ENCODE measurements around the gene MARCO.

The MARCO gene

GRCh38 chr2:118942031-118942430 lies at the start of gene MARCO:
Gene MARCO, plus strand, starts transcription at chr2:118942194. Its CDS starts 107 bp downstream, at chr2:118942301.
- DNase-seq, result no peak

- DNase-seq, result no peak
These were observed 48.9 kb upstream of the MARCO start for GRCh38 chr2:118893100-118893499.

DNA sequence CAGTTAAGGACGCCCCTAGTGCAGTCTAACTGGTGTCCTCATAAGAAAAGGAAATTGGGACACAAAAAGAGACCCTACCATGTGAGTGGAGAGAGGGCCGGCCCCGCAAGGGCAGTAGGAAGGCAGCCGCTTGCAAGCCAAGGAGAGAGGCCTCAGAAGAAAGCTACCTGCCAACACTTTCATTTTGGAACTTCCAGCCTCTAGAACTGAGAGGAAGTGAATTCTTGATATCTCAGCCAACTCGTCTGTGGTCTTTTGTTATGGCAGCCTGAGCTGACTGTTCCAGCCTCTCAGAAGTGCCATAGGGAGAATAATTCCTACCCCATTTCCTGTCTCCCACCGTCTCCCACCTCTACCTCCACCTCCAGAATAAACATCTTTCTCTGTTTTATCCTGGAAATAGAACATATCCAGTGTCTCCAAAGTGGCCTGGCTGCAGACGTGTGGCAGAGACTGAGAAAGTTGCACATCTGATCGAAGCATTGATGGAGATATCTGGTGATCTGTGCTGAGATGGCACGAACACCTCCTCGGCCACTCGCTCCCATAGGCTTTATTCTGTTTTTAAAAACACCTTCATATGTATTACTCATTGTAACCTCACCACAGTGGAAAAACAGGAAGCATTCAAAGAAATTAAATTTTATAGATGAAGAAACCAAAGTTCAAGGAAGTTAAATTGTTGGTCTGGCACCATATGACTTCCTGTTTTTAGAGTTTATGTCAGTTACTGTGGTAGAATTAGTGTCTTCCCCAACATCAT lies 39.5 kb upstream of the MARCO start:
- DNase-seq, result no peak

DNA sequence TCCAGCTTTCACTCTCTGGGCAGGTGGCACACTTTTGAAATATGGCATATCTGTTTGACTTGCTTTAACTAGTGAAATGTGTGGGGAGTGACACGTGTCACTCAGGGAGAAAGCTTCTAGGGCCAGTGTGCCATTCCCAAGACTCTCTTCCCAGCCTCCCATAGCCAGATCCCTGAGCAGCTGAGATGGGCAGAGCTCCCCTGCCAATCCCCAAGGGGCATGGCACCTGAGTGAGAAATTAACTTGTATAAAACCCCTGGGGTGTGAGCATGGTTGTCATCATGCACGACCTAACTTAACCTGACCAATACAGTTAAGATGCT lies 39.0 kb upstream of the MARCO start:
- DNase-seq, result no peak

DNA sequence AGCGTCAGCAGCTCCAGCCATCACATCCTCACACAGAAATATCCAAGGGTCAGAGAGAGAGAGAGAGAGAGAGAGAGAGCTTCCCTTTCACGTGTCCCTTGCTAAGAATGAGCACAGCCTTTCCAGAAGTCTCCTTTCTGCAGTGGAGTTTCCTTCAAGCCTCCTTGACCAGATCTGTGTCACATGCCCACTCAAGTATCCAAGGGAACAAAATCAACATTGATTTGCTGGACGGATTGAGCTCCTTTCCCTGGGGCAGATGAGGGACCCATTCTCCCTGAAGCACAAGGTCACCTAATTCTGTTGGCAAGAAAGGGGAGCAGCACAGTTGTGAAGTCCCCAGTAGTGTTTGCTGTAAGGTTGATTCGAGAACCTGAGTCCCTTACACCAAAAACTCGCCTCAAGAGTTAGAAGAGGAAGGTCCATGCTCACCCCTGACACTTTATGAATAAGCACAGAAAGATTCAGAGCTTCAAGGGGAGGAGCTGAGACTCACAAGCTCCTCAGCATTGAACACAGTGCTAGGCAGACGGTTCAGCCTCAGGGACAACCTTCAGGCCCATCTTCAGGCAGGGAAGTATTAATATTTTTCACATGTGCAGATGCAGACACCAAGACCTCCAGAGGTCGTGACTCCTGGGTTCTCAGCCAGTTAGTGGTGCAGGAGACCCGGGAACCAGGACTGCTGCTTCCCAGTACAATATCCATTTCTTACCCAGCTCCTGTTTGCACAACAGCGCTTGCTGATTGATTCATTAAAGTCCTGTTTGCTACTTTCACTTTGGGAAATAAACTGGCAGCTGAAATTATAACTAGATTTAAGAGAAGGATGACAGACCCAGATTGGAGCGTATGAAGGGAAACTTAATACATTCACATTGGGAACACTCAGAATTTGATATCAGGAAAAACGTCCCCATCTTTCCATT lies 38.2 kb upstream of the MARCO start:
- DNase-seq, result no peak

- no peak for DNase-seq
These were observed 36.8 kb upstream of the MARCO start for GRCh38 chr2:118905206-118905605.

- DNase-seq, result no peak
These were observed 35.8 kb upstream of the MARCO start for GRCh38 chr2:118906186-118906585.

GRCh38 chr2:118907759-118908158 lies 34.2 kb upstream of the MARCO start:
- no peak for DNase-seq

GRCh38 chr2:118909191-118909590 lies 32.8 kb upstream of the MARCO start:
- no peak for DNase-seq

DNA sequence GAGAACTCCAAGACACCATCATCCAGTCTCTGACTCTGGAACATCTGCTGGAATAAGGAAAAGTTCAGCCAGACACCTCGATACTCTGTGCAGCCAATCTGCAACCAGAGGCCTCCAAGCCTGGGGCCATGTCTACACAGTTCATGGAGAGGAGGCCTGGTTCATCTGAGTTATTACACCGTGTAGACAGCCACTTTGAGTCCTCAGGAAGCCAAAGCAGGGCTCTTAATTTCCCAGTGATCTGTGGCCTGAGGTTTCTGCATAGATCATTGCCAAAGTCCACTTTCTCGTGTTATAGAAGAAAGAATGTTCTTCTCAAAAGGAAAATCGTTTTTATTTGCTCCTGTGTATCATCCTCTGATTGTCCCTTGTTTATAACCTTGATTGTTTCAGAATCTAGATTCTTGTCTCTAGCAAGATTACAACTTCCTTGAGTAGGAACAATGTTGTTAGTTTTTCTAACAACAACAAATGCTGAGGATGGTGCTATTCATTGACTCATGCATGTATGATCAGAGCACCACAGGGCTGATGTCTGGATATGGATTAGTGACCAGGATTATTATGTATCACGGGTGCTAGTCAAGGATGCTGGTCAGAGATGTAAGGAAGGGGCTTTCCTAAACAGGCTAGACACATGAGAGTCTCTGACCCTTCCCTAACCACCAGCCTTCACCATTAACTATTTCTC lies 30.7 kb upstream of the MARCO start:
- DNase-seq, result no peak

DNA sequence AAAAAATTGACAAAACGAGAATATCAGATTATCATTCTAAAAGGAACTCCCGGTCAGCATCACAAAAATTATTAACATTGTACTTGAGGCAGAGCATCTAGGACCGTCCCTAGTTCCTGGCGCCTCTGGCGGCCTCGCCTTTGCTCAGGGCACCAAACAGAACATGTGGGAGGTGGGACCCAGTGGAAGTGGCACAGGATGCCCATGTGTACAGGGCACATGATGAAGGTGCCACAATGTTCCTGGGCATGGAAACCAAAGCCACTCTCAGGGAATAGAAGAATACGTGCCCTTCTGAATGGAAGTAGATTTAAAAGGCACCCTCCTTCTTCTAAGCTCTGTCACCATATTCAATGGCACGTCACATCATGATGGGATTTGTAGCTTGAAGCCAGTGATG lies 30.1 kb upstream of the MARCO start:
- DNase-seq, result no peak

- no peak for DNase-seq
These were observed 28.7 kb upstream of the MARCO start for GRCh38 chr2:118913131-118913802.

GRCh38 chr2:118913803-118914645 lies 28.0 kb upstream of the MARCO start:
- DNase-seq, result no peak

- no peak for DNase-seq
These were observed 27.1 kb upstream of the MARCO start for GRCh38 chr2:118914721-118915453.

DNA sequence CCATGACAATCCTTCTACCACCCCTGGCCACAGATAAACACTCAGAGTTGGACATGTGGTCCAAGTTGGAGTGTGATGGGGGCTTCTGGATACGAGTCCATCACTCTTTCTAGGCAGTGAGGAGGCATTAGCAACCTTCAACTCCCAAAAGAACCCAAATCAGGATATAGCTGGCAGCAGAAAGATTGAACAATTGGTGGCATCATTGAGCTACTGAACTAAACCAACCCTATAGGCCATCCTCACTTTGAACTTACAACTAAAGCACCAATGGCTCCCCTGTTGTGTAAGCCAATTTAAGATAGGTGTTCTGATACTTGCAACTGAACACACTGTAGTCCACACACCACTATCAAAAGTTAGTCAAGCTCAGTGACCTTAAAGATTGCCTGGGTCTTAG lies 24.0 kb upstream of the MARCO start:
- no peak for DNase-seq

- no peak for DNase-seq
These were observed 20.3 kb upstream of the MARCO start for GRCh38 chr2:118921646-118922045.

- DNase-seq, result no peak
These were observed 19.7 kb upstream of the MARCO start for GRCh38 chr2:118922254-118922653.

DNA sequence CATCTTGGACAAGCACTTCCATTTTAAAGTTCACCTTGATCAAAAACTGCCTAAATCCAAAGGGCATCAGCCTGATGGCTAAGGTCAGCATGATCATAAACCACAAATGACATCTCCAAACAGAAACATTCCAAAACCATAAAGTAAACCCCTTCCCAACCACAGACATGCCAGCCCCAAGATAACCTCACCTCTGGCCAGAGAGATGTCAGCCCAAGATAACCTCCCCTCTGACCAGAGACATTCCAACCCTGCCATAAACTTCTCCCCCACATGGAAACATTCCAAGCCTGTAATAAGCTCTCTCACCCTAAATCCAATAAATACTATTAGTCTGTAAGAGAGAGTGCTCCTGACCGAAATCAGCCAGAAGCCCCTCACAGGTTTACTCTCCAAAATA lies 18.6 kb upstream of the MARCO start:
- DNase-seq, result no peak

DNA sequence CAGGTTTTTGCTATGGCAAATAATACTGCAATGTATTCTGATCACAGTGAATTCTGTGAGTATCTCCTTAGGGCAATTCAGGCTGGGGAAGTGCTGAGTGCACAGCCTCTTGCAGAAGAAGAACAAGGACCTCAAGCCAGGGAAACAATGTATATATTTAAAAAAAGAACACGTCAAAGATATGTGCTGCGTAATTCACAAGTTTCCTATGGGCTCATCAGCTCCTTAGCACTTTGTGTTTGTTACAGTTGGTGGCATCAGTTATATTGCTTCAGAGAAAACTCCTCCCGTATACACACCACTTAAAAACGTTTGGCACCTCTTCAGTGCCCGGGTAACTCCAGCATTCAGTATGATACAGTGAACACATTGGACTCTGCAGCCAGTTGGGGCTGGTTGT lies 16.5 kb upstream of the MARCO start:
- DNase-seq, result no peak

DNA sequence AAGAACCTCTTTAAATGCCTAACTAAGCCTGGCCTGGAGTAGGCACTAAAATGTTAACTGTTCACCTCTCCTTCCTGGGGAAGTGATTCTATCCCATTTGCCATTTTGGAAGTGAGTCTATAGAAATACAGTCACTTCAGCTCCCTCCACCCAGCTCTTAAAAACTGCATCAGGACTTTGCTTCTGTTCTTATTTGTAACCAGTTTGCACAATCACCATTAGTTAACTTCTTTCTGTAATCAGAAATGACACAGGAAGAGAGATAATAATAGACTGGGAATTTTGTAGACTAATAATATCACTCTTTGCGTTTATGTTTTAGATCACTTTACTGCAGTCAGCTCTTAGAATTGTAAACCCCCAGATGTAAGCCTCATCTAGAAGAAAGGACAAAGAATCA lies 16.0 kb upstream of the MARCO start:
- no peak for DNase-seq

GRCh38 chr2:118929059-118929458 lies 12.9 kb upstream of the MARCO start:
- no peak for DNase-seq
